A549 (cell line): ENCODE data around the gene TMEM54. TPM values are rescaled to one million over a fixed set of nuclear protein-coding genes. Genes with fewer than 3 reads are reported as not detected.
A peak's percentile ranks its signal among the peaks of the same experiment; 100 is the strongest.

Experiments
- ATAC-seq, 2 experiments: fragments of 200-7000 bp in 1 of 2; fragments of >200 bp in 1 of 2; cut with Nextera tagmentation in 1 of 2; cut with Tn5 transposase in 1 of 2; 3 replicates each; pipeline versions ENCODE4 v1.8.0 to v1.9.1; 2018 to 2020; ENCODE audit warnings: mild to moderate bottlenecking in 1 of 2, moderate library complexity in 1 of 2
- CTCF ChIA-PET: fragments of 300-600 bp; sonication (Branson Sonifier 250); formaldehyde crosslinking; extraction: SDS; loops from one replicate; lab custom pipeline; 2021; ENCODE audit warnings: antibody characterized with exemption, inconsistent platforms; lab: Yijun Ruan, JAX
- POLR2A ChIA-PET: fragments of 350-600 bp; formaldehyde crosslinking; extraction: SDS; loops from one replicate; lab custom pipeline; 2021; ENCODE audit warnings: antibody characterized with exemption, inconsistent platforms; lab: Yijun Ruan, JAX
- DNase-seq, 2 experiments: peaks; one replicate each; pipeline versions ENCODE4 v3.0.0 to v3.0.0-alpha.2; 2011 to 2016; ENCODE audit warnings: low read depth in 1 of 2, low spot score in 1 of 2
- FAIRE-seq: peaks from 2 replicates; lab custom pipeline; 2011; peaks lifted over from hg19 to GRCh38; lab: Jason Lieb, UNC
- H3K27ac ChIP-seq, 2 experiments: fragments of >200 bp; sonication (Bioruptor Twin); formaldehyde crosslinking; 3 replicates each; pipeline ENCODE4 v1.5.1; 2016 to 2017
- H3K4me1 ChIP-seq: fragments of >200 bp; sonication (Bioruptor Twin); formaldehyde crosslinking; 3 replicates; pipeline ENCODE4 v1.6.1; 2016
- H3K4me2 ChIP-seq: fragments of >200 bp; sonication (Bioruptor Twin); formaldehyde crosslinking; 3 replicates; pipeline ENCODE4 v1.6.1; 2016
- H3K4me3 ChIP-seq: fragments of >200 bp; sonication (Bioruptor Twin); formaldehyde crosslinking; 3 replicates; pipeline ENCODE4 v1.5.1; 2016
- H3K9me3 ChIP-seq: fragments of >200 bp; sonication (Bioruptor Twin); formaldehyde crosslinking; 3 replicates; pipeline ENCODE4 v1.6.1; 2016
- CBX2 ChIP-seq: fragments of 200-600 bp; sonication (generic); IDR thresholded peaks from 2 replicates; pipeline ENCODE4 v1.6.1; 2016; ENCODE audit warnings: low read depth, mild to moderate bottlenecking, borderline replicate concordance
- CBX8 ChIP-seq: fragments of 200-600 bp; sonication (generic); IDR thresholded peaks from 2 replicates; pipeline ENCODE4 v1.6.1; 2016
- EHF ChIP-seq: fragments of 250-450 bp; sonication (Bioruptor Pico); IDR thresholded peaks from 2 replicates; pipeline ENCODE4 v1.5.0; 2020; ENCODE audit warnings: mild to moderate bottlenecking
- ESRRA ChIP-seq: fragments of 150-350 bp; IDR thresholded peaks from 2 replicates; pipeline ENCODE4 v1.6.1; 2014; ENCODE audit warnings: mild to moderate bottlenecking, low read length, borderline replicate concordance
- FOXS1 ChIP-seq: fragments of 250-450 bp; sonication (Bioruptor Pico); IDR thresholded peaks from 2 replicates; pipeline ENCODE4 v1.5.0; 2020; ENCODE audit warnings: mild to moderate bottlenecking, moderate library complexity
- HEYL ChIP-seq: fragments of 250-450 bp; sonication (Bioruptor Pico); IDR thresholded peaks from 2 replicates; pipeline ENCODE4 v1.8.0; 2021; ENCODE audit warnings: mild to moderate bottlenecking, moderate library complexity
- HOXB13 ChIP-seq: fragments of 250-450 bp; sonication (Bioruptor Pico); IDR thresholded peaks from 2 replicates; pipeline ENCODE4 v1.5.0; 2020; ENCODE audit warnings: low read depth, mild to moderate bottlenecking, moderate library complexity
- JUN ChIP-seq, 2 experiments: fragments of >200 bp; sonication (Bioruptor Twin); formaldehyde crosslinking; IDR thresholded peaks; 2 replicates in 1 of 2; 3 replicates in 1 of 2; pipeline ENCODE4 v1.6.1; 2016 to 2017
- JUNB ChIP-seq: fragments of >200 bp; sonication (Bioruptor Twin); formaldehyde crosslinking; IDR thresholded peaks from 2 replicates; pipeline ENCODE4 v1.6.1; 2016
- KDM1A ChIP-seq: fragments of 200-600 bp; sonication (generic); IDR thresholded peaks from 2 replicates; pipeline ENCODE4 v1.6.1; 2016; ENCODE audit warnings: low read depth, mild to moderate bottlenecking
- MAFK ChIP-seq: fragments of 450-650 bp; IDR thresholded peaks from 2 replicates; pipeline ENCODE4 v1.6.1; 2014; ENCODE audit not compliant: partially characterized antibody
- MYC ChIP-seq: IDR thresholded peaks from 2 replicates; pipeline ENCODE4 v1.6.1; 2012; ENCODE audit warnings: mild to moderate bottlenecking, inconsistent platforms, low read length, improper control_type of control experiment, borderline replicate concordance
- NFE2L2 ChIP-seq: fragments of 150-350 bp; conservative IDR thresholded peaks from 2 replicates; pipeline ENCODE4 v1.6.1; 2014; ENCODE audit warnings: low read length
- NPAS2 ChIP-seq: fragments of 250-450 bp; sonication (Bioruptor Pico); IDR thresholded peaks from 2 replicates; pipeline ENCODE4 v1.8.0; 2022; ENCODE audit warnings: mild to moderate bottlenecking, moderate library complexity, borderline replicate concordance
- NR3C1 ChIP-seq: fragments of >200 bp; sonication (Bioruptor Twin); formaldehyde crosslinking; IDR thresholded peaks from 3 replicates; pipeline ENCODE4 v1.6.1; 2017
- RARB ChIP-seq: fragments of 250-450 bp; sonication (Bioruptor Pico); IDR thresholded peaks from 2 replicates; pipeline ENCODE4 v1.8.0; 2021; ENCODE audit warnings: mild to moderate bottlenecking, moderate library complexity
- RCOR1 ChIP-seq: fragments of 150-350 bp; IDR thresholded peaks from 2 replicates; pipeline ENCODE4 v1.6.1; 2014; ENCODE audit warnings: antibody characterized with exemption, low read length, low read depth
- RFX5 ChIP-seq: fragments of 450-650 bp; IDR thresholded peaks from 2 replicates; pipeline ENCODE4 v1.7.1; 2014; ENCODE audit warnings: antibody characterized with exemption, mild to moderate bottlenecking, moderate library complexity
- SMC3 ChIP-seq: fragments of >200 bp; sonication (Bioruptor Twin); formaldehyde crosslinking; IDR thresholded peaks from 3 replicates; pipeline ENCODE4 v1.6.1; 2018; ENCODE audit warnings: inconsistent platforms
- SREBF2 ChIP-seq: fragments of 450-650 bp; IDR thresholded peaks from 2 replicates; pipeline ENCODE4 v1.6.1; 2014; ENCODE audit warnings: mild to moderate bottlenecking, moderate library complexity
- TFCP2L1 ChIP-seq: fragments of 250-450 bp; sonication (Bioruptor Pico); IDR thresholded peaks from 2 replicates; pipeline ENCODE4 v1.5.0; 2021; ENCODE audit warnings: mild to moderate bottlenecking
- ZNF302 ChIP-seq: fragments of 250-450 bp; sonication (Bioruptor Pico); IDR thresholded peaks from 2 replicates; pipeline ENCODE4 v1.9.0; 2021; ENCODE audit warnings: inconsistent platforms, mild to moderate bottlenecking, moderate library complexity
- ZSCAN20 ChIP-seq: fragments of 250-450 bp; sonication (Bioruptor Pico); IDR thresholded peaks from 2 replicates; pipeline ENCODE4 v1.8.0; 2022; ENCODE audit warnings: mild to moderate bottlenecking, moderate library complexity
- WGBS: methylation state at CpG from one replicate; pipeline ENCODE4 v1.1.6; 2017; ENCODE audit errors: missing lambda C conversion rate; 5-methylcytosine and 5-hydroxymethylcytosine counted together
- polyA plus RNA-seq, 4 experiments: library from polyadenylated mRNA; depleted of rRNA in 3 of 4; stranded (reverse); fragments of >200 nt; fragmentation: RNase III in 1 of 4; extraction: RNeasy Plus Mini Kit Qiagen cat#74134 plus additional on column Dnase treatment in 1 of 4; gene quantifications; 2 replicates in 3 of 4; 3 replicates in 1 of 4; pipeline ENCODE4 v1.2.3, GENCODE V29; 2011 to 2017
- TF ChIP-seq, protein P1 (sequence below): IDR thresholded peaks from 2 replicates; pipeline ENCODE4 v1.6.1; 2012
- TF ChIP-seq, protein P2 (sequence below): fragments of 150-350 bp; IDR thresholded peaks from 2 replicates; pipeline ENCODE4 v1.6.1; 2014; ENCODE audit warnings: low read depth, mild to moderate bottlenecking, low read length

TMEM54 gene
- polyA plus RNA-seq, 2 of the 4 experiments (the other 2 are of a cell fraction), result 22.1 to 29.7 TPM

DNA sequence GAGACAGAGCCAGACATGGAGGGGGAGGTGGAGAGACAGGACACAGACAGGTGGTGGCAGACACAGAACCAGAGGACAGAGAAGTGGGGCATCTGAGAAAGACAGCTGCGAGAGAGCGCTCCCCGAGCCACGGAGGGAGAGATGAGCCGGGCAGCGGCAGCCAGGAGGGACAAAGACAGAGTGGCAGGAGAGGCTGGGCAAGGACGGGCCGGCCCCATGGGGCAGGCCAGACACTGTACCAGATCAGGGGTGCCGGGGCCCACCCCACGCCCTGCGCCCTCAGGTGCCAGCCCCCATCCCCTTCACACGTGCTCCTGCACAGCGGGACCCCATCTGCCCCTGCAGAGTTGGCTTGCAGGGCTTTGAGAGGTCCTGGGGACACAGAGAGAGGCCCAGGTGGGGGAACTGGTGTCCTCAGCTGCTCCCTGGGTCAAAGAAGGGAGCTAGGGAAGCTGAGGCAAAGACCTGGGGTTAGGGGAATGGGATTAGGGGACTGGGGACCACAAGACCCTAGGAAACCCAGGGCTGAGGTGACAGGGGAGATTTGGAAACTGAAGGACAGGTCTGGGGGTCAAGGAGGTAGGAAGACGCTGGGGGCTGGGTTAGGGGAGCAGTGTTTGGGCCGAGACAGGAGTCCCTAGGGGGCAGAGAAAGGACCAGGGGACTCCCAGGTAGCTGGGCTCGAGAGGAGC, 31.1 kb downstream of the TMEM54 start:
- Histone ChIP-seq H3K4me1 (0 out of 3 replicates have a peak, but pooled peaks cover 2% of the 10 kb centered on the region), H3K9me3 (no peaks in the 10 kb centered on the region), H3K27ac (peak overlapping the region in 1 of 2 experiments; percentile 84; a peak in 4 of 6 replicates), H3K4me3 (peak overlapping the region; percentile 58), H3K4me2 (peak overlapping the region; percentile 98)
- FAIRE-seq (no peak), ATAC-seq (peak in 1 of 2 experiments; percentile 5; a peak in 1 of 6 replicates), DNase-seq (no peak)
- no peak for TF ChIP-seq RFX5
- no peak for TF ChIP-seq MYC
- TF ChIP-seq EHF, result no peak
- no peak for TF ChIP-seq RCOR1
- TF ChIP-seq JUN (IDR thresholded peaks at IDR 0.05), result no peak
- no peak for TF ChIP-seq HOXB13
- no peak for TF ChIP-seq FOXS1 (CRISPR knock-in tag)
- no peak for TF ChIP-seq CBX8
- TF ChIP-seq ZNF302 (CRISPR knock-in tag), result no peak
- TF ChIP-seq HEYL (CRISPR knock-in tag), result no peak
- TF ChIP-seq SREBF2, result no peak
- TF ChIP-seq NR3C1, result no peak
- TF ChIP-seq CBX2, result no peak
- TF ChIP-seq, protein P1, sequence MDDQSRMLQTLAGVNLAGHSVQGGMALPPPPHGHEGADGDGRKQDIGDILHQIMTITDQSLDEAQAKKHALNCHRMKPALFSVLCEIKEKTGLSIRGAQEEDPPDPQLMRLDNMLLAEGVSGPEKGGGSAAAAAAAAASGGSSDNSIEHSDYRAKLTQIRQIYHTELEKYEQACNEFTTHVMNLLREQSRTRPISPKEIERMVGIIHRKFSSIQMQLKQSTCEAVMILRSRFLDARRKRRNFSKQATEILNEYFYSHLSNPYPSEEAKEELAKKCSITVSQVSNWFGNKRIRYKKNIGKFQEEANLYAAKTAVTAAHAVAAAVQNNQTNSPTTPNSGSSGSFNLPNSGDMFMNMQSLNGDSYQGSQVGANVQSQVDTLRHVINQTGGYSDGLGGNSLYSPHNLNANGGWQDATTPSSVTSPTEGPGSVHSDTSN, result no peak
- no peak for TF ChIP-seq NPAS2 (CRISPR knock-in tag)
- no peak for TF ChIP-seq SMC3
- TF ChIP-seq RARB (CRISPR knock-in tag), result no peak
- TF ChIP-seq TFCP2L1 (CRISPR knock-in tag), result no peak
- ChIA-PET POLR2A (no interaction called here), CTCF (interaction anchor here (2.0 kb wide), 1 partner anchor 24 kb away, joined by 4 read pairs; no protein-coding TSS in a partner anchor)
- 85% methylated on average over 11 of the region's 16 CpGs for WGBS

DNA sequence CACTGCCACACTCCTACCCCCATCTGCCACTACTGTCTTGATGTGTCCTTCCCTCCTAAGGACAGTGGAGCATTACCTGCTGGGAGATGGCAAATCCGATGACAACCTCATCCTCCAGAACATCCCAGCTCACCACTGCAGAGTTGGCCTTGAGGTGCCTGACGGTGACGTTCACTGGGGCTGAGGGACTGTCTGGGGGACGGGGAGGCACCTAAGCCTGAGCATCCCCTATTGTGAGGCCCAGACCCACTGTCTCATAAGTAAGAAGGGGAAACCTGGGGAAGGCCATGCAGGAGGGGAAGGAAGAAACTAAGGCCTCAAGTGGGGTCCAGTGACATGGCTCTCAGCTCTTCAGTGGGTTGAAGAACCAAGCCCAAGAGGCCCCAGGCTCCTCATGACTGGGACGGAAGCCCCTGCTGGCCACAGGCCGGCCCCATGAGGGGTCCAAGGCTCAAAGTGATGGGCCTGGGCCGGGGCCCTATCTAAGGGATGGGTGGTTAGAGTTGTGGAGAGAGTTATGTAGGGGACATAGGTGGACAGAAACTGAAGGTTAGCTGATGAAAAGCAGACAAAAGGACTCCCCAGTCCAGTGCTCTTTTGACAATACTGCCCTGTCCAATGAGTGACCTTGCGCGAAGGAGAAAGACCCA, 32.3 kb downstream of the TMEM54 start:
- FAIRE-seq (no peak), ATAC-seq (no peak), DNase-seq (no peak)
- H3K4me1 ChIP-seq, result 0 out of 3 replicates have a peak, but pooled peaks cover 2% of the 10 kb centered on the region
- no peak overlapping the region for H3K27ac ChIP-seq
- CTCF ChIA-PET, result interaction anchor here (0.9 kb wide), 1 partner anchor 145 kb away, joined by 3 read pairs; no protein-coding TSS in a partner anchor
- 96% methylated on average over 8 of the region's 9 CpGs for WGBS
- no peak overlapping the region for H3K4me3 ChIP-seq
- TF ChIP-seq KDM1A (no peak), NFE2L2 (no peak), JUNB (no peak), ZSCAN20 (CRISPR knock-in tag) (no peak), CBX2 (no peak), CBX8 (no peak), ESRRA (no peak), MAFK (no peak)
- TF ChIP-seq, protein P2, sequence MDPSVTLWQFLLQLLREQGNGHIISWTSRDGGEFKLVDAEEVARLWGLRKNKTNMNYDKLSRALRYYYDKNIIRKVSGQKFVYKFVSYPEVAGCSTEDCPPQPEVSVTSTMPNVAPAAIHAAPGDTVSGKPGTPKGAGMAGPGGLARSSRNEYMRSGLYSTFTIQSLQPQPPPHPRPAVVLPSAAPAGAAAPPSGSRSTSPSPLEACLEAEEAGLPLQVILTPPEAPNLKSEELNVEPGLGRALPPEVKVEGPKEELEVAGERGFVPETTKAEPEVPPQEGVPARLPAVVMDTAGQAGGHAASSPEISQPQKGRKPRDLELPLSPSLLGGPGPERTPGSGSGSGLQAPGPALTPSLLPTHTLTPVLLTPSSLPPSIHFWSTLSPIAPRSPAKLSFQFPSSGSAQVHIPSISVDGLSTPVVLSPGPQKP, result no peak
- POLR2A ChIA-PET, result no interaction called here
- no peaks in the 10 kb centered on the region for H3K9me3 ChIP-seq
- H3K4me2 ChIP-seq, result no peak overlapping the region
